GM18873 (cell line): ENCODE results near the gene PRKN.

Experiments
- ATAC-seq: cut with Tn5 transposase; IDR thresholded peaks from one replicate; pipeline ENCODE4 v1.9.1; 2021; ENCODE audit warnings: mild to moderate bottlenecking, moderate library complexity, moderate number of reproducible peaks; ENCODE audit not compliant: unreplicated experiment, low FRiP score

The PRKN gene

DNA sequence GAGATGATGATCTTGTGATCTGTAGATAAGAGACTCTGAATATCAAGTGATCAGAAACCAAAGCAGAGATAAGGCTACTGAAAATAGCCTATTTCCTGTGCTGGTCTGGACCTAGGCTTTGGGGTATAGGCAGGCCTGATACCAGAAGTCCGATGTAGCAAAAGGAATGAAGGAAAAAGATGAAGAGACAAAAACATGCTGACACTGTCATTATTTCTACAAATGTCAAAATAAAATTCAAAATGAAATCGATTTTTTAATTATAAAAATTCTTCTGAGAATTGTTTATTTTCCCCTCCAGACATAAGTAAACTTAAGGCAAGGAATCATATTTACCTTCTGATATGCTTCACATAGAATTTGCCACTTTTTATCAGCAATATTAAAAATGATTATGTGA, 252.8 kb downstream of the PRKN start:
- no peak for ATAC-seq

DNA sequence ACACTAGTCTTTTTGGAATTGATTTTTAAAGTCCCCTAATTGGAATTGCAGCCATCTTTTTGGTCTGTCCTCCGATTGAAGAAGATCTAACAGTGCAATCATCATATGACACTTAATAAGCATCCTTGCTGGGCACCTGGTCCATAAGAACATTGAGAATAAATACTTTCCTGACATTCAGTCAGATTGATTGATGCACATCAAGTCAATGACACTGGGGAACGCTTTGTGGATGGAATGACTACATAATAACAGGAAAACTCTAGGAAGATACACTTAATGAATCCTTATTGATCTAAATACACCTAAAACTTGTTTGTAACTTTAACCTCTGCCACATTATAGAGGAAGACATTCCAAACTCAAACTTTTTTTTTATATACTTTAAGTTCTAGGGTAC, 255.7 kb downstream of the PRKN start:
- no peak for ATAC-seq

DNA sequence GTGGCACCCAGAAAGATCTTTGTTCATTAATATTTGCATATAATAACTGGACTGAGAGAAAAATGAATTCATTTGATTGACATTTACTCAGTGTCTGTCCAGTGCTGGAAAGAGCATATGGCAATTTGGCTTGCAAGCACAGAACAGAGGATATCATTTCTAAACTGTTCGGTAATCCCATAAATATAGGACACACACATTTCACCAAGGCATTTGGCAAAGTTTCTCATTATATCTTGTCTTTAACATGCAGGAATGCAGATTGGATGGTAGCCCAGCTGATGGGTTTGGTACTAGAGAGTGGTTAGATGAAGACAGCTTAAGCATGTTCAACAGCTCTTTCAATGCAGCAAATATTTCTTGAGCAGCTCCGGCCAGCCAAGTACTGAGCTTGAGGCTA, 259.2 kb downstream of the PRKN start:
- no peak for ATAC-seq

DNA sequence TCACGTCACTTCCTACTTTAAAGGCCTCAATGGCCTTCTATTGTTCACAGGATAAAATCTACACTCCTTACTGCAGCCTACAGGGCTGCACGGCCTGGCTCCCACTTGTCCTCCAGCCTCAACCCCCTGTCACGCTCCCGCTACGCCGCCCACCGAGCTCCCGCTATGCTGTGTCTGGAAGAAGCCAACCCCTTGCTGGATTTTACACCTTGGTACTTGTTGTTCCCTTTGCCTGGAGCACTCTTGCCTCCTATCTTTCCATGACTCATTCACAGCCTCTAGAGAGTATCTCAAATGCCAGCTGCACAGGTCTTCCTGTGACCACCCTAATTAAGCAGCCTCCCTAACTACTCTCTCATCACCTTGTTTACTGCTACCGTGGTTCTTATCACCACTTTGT, 259.9 kb downstream of the PRKN start:
- ATAC-seq = no peak

DNA sequence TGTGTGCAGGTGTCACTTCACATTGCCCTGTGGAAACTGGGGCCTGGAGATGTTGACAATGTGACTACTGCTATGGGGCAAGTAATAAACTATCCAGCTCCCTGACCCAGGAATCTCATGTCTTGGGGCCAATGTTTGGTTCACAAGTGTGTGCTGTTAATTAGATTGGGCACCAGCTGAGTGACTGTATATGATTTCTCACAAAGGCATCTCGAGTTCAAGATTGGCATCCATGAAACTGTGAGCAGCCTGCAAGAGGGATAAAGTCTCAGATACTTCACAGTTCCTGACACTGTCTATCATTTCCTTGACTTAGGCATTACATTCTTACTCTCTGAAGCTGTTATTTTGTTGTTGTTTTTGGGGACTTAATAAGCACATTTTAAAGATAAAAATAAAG, 264.0 kb downstream of the PRKN start:
- ATAC-seq = no peak

DNA sequence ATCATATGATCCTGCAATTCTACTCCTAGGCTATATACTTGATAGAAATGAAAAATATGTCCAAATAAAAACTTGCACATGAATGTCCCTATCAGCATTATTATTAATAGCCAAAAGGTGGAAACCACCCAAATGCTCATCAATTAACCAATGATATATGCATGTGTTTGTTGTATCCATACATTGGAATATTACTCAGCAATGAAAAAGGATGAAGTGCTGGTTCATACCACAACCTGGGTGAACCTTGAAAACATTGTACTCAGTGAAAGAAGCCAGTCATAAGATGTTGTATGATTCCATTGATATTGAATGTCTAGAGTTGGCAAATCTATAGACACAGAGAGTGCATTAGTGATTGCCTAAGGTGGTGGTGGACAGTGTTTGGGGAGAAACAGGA, 267.6 kb downstream of the PRKN start:
- no peak for ATAC-seq

DNA sequence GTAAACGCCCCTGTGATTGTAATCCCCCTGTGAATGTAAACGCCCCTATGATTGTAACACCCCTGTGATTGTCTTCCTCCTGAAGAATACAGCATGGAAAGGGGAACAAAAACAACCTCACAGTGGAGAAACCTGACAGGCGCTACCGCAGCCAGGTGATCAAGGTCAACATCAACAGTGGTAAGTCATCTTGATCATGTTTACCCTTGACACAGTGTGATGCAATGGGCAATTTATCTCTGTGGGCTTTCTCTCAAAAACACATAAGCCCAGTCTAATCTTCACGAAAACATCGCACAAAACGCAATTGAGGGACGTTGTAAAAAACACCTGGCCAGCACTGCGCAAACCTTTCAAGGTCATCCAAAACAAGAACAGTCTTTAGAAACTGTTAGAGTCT, 277.2 kb downstream of the PRKN start:
- ATAC-seq = no peak

DNA sequence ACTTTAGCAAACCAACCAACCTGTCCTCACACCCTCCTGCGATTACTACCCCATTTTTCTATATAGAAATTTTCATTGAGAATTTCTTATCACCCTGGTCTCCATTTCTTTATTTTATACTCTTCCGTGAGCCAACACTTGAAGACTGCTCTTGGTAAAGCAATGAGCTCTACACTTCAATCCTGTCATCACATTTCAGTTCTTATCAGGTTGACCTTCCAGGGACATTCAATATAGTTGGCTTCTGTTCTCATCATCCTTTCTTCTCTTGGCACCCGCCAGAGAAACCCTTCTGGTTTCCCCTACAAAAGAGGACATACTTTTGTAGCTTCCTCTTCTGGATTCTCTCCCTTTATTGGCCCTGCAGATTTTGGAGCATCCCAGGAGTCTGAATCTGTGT, 279.3 kb downstream of the PRKN start:
- ATAC-seq = no peak

DNA sequence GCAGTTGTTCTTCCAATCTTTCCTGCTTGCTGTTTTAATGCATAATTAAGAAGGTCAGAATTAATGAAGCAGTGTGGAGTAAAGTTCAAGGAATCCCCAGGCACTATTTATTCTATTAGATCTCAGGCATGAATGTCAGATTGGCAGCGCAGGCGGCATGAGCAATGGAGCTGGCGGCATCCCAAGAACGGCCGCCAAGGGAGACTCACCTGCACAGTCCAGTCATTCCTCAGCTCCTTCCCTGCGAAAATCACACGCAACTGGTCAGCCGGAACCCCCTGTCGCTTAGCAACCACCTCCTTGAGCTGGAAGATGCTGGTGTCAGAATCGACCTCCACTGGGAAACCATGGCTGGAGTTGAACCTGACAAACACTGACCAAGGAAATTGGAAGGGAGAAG, 284.5 kb downstream of the PRKN start:
- no peak for ATAC-seq

DNA sequence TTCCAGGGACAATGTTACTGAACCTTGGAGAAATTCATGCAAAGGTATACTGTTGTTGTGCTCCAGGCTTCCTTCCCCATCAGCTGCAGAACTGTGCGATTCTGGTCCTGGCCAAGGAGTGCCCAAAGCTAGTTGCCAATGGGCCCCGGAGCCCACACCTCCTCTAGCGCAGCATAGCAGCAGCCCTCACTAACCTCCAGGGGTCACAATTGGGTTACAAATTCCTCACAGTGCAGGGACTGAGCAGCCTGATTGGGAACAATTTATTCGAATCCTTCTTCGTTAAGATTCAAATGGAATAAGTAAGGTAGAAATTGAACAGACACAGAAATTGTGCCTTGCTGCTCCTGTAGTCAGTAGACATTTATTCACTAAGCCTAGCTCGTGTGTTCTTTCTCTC, 284.9 kb downstream of the PRKN start:
- no peak for ATAC-seq

DNA sequence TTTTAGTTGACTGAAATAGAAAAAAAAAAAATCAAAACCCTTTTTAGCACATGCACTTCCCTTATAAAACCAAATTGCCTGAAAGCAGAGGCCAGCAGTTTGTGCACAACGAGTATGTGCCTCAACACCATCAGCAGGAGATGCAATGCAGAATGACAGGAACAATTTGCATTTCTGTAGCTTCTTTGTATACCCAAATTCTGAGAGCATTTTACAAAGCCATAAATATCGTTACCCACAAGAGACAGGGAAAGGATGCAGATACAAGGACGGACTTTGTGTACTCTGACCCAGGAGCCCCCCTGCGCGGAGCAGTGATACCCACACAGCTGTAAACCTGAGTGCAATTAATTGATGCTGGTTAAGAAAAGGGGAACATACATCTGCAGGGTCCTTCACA, 285.6 kb downstream of the PRKN start:
- ATAC-seq = no peak

DNA sequence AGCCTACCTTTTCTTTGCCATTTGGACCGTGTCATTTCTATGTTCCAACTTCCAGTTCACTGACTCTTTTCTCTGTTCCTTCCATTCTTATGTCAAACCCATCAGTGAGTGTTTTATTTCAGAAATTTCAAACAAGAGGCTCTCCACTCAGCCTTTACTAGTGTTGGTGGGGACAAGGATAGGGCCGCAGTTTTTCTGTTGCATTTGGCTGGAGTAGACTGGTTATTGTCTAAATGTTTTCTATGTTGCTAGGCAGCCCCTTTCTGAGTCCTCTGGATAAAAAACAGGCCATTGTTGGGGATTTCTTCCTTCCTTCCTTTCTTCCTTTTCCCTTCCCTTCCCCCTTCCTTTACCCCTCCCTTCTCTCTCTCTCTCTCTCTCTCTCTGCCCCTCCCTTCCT, 288.6 kb downstream of the PRKN start:
- ATAC-seq = no peak

DNA sequence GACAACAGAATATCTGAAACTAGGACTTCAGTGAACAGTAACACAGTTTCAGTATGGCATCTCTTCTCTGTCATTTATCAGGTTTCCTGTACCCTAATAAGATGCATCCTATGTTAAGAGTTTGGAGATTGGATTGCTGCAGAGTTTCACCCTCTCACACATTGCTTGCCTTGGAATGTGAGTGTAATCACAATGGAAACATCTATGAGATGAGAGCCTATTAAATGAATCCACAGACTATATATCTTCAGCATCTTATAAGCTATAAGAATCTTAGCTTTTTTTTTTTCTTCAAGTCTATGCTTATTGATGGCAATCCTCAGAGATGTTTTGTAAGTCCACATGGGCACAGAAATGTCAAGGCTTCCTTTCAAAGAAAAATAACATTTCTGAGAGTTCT, 292.5 kb downstream of the PRKN start:
- ATAC-seq = no peak

DNA sequence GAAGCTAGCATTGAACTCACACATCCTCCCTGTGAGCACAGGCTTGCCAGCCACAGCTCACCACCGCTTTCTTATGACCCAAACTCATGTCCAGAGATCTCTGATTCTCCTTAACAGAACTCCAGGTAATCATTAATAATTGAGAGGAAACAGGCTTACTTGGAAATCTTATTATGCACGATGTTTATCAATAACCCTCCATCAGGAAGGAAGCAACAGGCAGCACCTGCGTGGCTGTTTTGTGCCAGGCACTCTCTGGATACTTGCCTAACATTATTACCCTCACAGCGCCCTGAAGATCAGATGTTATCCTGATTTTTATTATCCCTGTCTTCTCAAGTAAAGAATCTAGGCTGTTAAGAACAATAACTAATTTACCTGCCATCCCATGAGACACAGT, 306.6 kb downstream of the PRKN start:
- ATAC-seq = no peak

DNA sequence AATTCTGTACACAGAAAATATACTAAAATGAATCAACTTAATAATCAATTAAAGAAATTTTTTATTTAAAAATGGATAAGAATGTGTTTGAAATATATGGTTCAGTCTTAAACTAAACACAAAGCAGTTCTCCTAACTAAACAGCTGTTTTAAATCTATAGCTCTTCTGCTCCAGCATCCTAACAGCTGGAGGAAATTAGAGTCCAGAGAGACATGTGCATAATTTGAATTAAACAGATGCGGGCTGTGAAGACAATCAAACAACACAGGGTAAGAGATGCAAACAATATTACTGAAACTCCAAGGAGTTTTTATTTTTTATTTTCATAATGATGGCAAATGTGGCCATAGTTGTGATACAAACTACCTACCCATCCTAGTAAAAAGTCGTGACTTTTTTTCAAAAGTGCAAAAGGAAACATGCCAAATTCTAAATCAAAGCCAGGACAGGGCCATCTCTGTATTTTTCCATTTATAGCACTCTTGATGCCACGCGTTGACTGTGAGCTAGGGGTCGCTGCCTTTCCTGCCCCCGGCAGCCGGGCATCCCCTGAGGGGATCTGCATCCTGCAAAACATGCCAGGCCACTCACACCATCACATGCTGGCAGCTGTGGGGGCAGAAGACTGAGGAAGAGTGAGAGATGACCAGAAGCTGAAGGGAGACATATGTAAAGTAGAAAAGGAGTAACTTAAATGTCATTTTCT, 310.6 kb downstream of the PRKN start:
- ATAC-seq = no peak

DNA sequence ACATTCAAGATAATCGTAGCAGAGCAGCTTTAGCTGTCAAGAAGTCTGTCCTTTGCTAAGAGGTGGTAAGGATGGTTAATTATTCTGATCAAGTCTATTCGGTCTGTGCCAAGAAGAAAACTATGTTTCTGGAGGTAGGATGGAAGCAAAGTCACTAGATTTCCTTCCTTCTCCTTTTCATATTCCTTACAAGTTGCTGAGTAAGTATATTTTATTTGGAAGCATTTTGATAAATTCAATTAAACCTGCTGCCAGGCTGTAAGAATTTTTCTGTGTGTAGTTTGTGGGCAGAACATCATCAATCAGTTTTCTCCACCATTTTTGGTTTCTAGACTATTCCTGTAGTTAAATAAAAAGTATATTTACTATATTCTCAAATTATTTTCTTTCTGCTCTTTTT, 311.3 kb downstream of the PRKN start:
- no peak for ATAC-seq

DNA sequence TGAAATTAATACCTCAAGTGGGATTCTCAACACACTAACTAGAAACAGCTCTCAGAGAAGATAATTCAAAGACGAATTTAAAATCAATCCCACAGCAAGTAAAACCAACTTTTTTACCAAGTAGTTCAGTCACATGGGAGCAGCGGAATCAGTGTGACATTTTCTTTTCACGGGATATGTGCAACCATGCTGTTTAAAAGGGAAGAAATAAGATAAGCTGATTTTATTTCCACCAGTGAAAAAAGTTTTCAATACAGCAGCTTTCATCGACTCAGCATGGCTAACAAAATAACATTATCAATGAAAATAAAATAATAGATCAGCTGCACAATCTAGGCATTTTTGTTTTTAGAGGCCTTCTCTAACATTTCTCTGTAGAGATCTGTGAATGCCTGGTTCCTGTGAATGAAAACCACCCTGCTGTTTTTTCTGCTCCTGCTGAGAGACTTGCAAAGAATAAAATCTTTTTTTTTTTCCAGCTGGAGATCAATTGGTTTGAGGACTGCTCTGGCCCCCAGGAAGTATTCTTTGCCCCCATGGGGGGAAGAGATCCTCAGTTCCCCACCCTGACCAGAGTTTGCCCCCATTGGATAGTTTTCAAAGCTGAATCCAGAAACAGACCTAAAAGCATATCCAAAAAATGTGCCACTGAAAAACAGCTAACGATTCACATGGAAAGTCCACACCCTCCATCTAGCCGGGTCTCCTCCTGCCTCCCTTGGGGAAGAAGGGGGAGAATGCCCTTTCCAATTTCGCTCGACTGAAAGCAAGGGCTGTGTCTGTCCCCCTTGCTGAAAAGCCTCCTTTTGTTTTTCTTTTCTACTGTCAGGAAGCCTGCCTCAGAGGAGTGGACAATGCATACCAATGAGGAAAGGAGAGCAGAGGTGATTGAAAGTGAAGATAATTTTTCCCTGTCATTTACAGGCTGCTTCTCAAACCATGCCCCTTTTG, 317.6 kb downstream of the PRKN start:
- ATAC-seq = no peak

DNA sequence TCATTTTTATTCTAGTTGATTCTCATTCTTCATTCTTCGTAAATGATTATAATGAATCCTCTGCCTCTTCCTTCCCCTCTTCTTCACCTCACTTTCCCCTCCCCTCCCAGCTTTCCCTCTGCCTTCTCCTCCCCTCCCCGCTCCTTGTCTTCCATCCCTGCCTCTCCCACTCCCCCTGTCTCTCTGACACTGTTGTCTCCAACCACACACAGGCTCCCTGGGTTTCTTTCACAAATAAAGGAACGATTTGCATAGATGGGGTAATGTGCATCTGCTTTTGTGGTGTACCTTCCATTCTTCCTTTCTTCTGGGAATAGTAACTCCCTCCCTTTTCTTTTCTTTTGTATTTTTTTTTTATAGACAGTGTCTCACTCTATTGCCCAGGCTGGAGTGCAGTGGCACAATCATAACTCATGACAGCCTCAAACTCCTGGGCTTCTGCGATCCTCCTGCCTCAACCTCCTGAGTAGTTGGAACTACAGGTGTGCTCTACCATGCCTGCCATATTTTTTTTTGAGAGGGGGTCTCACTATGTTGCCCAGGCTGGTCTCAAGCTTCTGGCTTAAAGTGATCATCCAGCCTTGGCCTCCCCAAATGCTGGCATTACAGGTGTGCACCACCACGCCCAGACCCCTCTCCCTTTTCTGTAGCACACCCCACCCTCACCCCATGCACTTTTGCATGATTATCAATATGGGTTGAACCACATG, 318.6 kb downstream of the PRKN start:
- no peak for ATAC-seq

DNA sequence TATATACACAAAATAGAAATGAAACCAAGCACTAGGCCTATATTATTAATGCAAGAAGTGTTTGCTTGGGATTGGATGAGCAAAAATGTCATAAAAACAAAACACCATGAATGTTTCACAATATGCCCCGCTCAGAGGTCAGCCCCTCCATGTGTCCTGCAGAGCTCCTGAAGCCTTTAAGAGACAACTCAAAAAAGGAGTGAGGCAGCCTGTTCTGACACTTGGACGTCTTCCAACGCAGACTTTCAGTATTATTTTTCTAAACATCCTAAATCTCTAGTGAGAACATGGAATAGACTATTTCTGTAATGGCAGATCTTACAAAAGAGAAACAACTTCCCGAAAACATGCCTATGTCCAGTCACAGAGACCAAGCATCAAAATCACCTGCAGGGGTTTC, 322.6 kb downstream of the PRKN start:
- no peak for ATAC-seq

DNA sequence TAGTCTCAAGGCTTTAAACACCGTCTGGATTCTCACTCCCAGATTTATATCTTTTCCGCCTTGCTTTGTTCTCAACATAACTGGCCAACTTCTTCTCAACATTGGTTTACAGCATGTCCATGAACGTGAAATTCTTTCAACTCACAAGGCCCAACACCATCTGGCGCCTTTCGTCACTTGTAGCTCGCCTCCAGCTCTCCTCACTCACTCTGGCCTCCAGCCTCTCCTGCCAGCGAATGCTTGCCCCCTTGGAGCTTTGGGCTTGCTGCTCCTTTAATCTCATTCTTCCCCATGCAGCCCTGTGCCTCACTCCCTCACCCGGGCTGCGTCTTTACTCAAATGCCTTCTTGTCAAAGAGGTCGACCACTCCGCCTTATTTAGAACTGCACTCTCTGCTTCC, 324.5 kb downstream of the PRKN start:
- ATAC-seq = no peak

DNA sequence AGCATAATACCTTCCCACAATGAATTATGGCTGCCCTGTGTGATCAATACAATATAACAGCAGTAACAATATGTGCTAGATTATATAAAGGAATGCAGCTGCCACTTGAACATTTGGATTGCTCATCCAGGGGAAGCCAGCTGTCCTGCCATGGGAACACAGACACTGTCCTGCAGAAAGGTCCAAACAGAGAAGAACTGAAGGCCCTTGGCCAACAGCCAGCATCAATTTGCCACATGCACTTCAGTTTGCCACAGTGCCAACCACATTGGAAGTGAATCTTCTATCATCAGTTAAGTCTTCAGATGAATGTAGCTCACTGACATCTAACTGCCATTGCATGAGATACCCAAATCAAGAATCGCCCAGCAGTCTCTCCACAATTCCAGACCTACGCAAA, 332.4 kb downstream of the PRKN start:
- no peak for ATAC-seq
